ENCODE data around the gene SNAPC2.

Gene SNAPC2, protein sequence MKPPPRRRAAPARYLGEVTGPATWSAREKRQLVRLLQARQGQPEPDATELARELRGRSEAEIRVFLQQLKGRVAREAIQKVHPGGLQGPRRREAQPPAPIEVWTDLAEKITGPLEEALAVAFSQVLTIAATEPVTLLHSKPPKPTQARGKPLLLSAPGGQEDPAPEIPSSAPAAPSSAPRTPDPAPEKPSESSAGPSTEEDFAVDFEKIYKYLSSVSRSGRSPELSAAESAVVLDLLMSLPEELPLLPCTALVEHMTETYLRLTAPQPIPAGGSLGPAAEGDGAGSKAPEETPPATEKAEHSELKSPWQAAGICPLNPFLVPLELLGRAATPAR

DNA sequence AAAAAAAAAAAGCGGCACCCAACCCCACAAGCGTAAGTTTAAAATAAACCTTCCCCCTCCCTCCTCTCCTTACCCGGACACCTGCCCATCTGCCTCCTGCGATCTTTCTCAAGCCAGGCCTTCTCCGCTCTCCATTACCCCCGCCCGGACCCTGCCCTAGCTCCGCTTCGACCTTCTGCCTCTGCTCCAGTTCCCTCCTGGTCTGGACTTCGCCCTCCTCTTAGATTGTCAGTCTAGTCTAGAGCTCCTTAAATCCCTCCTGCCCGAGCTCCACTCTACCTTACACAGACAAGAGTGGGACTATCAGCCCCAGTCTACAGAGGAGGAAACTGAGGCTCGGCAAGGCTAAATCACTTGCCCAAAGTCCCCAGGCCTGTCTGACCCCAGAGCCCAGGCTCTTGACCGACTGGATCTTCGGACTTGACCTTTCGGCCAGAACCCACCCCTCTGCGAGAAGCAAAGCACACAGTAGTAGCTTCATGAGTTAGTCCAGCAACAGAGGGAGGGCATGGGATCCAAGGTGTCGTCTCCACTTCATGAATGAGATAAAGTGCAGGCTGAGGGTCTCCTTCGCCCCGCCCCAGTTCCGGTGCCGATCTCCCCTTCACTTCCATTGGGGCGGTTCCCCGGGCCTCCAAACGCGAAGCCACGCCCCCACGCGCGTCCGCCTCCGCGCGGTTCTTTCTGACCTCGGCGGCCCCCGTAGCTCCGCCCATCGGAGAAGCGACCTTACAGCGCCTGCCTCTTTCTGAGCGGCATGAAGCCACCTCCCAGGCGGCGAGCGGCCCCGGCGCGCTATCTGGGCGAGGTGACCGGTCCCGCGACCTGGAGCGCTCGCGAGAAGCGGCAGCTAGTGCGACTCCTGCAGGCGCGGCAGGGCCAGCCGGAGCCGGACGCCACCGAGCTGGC lies at the start of gene SNAPC2:
Gene SNAPC2 (plus strand): TSS at position 729 of the 909 bp plus-strand sequence. CDS start 29 bp downstream, at position 758.
- DNase-seq = peak; percentile 71

DNA sequence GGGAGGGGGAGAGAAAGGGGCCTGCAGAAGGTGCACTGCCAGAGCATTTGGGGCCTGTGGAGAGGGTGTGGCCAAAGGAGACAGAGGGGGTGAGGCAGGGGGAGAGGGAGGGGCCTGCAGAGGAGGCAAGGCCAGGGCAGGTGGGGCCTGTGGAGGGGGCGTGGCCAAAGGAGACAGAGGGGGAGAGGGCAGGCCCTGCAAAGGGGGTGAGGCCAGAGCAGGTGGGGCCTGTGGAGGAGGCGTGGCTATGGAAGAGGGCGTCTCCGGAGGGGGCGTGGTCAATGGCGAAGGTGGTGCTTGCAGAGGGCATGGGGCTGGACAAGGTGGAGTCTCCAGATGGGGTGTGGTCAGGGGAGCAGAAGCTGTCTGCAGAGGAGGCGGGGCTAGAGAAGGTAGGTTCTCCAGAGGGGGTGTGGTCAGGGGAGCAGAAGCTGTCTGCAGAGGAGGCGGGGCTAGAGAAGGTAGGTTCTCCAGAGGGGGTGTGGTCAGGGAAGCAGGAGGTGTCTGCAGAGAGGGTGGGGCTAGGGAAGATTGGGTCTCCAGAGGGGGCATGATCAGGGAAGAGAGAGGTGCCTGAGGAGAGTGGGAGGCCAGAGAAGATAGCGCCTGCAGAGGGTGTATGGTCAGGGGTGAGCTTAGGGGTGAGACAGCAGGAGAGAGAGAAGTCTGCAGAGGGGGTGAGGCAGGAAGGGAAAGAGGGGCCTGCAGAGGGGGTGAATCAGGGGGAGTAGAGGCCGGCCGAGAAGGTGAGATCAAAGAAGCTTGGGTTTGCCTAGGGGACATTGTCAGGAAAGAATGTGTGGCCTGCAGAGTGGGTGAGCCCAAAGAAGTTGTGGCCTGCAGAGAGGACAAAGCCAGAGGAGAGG lies 49.3 kb upstream of the SNAPC2 start:
- peak; percentile 18 for DNase-seq

DNA sequence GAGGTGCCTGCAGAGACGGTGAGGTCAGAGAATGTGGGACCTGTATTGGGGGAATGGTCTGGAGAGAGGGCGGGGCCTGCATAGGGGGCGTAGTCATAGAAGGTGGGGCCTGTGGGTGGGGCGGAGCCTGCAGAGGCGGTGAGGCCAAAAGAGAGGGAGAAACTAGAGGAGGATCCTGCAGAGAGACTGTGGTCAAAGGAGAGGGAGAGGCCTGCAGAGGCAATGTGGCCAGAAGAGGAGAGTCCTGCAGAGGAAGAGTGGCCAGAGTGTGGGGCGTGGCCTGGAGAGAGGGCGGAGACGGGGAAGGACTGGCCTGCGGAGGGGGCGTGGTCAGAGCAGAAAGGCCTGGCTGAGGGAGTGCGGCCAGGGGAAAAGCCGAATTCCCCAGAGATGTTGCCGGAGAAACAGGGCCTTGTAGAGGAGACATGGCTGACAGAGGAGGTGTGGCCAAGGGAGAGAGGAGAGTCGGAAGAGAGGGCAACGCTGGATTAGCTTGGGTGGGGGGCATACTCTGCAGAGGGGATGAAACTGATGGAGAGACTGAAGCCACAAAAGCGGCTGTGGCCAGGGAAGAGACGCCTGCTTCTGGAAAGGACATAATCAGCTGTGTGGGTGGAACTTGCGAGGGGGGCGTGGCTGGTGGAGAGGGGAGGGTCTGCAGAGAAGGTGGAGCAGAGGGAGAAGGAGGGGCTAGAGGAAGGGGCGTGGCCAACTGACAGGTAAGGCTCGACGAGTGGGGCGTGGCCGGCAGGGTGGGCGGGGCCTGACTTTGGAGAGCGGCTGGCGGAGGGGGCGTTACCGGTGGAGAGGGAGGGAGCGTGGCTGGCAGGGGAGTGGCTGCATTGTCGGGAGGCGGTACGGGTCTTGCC lies 48.5 kb upstream of the SNAPC2 start:
- DNase-seq = peak; percentile 72

DNA sequence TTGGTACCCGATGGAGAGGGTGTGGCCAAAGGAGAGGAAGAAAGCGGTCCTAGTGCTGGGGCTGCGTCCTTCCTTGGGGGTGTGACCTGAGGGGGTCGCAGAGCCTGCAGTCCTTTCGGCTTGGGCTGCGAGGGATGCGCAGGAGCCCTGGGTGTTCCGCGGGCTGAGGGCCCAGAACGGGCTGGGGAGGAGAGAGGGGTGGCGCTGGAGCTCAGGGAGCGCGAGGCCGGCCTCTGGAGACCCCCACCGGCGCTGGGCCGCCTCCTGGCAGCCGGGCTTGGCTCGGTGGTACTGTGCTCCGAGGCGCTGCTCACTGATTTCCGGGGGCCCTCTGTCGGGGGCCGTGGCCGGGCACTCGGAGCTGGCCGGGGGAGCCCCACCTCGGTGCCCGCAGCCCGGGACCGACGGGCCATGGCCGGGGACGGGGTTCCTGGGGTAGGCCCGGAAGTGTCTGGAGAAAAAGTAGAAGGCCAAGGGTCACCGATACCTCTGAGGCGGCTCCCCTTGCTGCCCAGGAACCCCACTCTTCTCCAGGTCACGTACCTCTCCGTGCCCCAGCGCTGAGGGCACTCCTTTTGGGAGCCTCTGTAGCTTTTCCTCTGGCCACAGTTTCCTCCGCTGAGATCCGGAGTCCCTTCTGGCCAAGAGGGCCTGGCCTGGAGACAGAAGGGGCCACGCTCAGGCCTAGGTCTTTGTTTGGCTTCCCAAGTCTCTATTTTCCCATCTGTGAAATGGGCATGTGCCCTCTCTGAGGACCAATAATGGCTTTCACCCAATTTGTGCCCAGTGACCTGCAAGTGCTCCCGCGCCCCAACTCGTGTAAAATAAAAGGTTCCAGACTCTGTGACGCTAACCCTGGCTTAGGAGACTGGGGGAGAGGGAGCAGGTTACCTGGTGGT lies 47.6 kb upstream of the SNAPC2 start:
- no peak for DNase-seq

DNA sequence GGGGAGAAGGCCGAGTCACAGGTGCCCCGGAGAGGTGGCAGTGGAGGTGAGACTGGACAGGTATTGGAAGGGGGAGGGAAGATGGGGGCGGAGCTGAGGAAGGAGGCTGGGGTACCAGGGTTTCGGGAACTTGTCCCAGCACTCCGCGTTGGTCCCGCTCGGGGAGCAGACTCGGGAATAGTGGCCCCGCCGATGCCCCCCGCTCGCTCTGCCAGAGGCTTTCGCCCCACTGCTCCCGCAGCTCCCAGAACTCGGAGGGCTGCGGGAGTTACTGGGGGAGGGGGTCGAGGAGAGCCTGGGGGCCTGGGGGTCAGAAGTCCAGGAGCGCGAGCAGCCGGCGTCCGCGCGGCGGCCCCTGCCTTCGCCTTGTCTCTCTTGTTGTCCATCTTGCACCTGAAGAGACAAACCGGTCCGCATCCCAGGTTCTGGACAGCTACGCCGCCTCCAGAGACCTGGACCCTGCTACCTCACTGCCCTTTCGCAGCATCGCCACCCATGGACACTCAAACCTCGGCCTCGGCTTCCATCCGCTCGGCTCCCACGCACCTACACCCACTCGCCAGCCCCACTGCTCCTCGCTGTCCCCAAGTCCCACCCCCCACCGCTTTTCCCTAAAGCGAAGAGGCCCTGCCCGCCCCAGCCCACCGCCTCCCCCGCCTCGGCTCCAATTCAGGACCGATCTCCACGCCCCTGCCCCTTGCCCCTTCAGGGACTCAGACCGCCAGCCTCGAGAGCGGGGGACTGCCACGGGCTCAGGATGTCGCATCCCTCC lies 46.6 kb upstream of the SNAPC2 start:
- DNase-seq = no peak

DNA sequence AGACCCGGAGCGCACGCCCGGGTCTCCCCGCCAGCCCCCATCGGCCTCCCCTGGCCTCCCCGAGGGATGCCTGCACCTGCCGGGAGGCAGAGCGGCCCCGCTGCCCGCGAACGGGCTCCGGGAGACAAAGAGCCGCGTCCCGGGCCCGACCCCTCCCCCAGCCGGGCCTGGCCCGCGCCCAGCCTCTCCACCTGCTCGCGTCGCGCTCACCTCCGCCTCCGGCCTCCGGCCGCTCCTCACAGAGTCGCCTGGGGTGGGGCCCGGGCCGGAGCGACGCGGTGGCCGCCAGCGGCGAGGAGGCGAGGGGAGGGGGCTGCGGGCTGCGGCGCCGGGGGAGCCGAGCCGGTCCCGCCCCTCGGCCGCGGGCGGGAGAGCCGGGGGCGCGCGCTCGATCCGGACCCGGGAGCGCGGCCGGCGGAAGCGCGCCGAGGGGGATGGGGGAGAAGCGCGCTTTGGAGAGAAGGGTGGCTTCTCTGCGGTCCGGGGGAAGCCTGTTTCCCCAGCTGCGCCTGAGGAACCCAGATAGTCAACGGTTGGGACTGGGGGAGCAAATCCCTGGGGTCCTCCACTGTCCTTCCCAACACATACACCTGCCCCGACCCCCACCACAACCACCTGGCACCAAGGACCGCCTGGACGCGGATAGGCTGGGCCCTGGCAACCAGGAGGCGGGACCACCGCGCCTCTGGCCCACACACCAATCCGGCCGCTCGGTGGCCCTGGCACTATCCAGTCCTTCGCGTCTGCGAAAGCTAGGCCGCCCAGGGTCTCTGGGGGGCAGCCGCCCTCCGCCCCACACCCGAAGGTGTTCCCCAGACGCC lies 45.9 kb upstream of the SNAPC2 start, which contains the start of gene PRR36:
Gene PRR36 (minus strand): TSS at position 315 of the 821 bp plus-strand sequence. CDS start 701 bp downstream, outside the sequence.
- peak; percentile 77 for DNase-seq

DNA sequence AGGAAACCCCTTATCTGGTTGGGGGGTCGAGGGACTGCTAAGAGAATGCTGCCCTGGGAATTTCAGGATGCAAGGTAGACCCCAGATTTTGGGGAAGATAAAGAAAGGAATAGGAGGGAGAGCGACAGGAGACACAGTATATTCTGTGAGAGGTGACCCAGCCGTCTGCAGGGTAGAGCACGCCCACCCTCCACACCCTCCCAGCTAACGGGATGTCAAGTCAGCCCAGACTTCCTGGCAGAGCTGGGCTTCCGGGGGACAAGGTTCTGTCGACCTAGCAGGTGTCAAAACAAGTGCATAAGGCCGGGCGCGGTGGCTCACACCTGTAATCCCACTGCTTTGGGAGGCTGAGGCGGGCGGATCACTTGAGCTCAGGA lies 45.3 kb upstream of the SNAPC2 start:
- DNase-seq = no peak

DNA sequence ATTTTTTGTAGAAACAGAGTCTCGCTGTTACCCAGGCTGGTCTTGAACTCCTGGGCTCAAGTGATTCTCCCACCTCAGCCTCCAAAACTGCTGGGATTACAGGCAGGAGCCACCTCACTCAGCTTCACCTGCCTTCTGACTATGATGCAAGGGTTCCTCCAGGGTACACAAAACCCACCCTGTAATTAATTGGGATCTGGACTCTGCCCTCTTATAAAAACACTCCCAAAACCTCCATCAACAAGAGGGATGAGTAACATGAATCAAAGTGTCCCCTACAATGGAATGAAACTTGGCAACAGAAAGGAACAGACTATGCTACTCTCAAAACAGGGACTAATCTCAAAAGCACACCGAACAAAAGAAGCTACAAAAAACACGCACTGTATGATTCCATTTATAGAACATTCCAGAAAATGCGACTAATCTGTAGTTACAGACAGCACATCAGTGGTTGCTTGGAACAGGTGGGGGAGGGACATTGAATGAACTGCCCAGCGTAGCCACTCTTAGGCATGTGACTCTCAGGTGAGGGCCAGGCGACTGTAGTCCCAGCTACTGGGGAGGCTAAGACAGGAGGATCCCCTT lies 42.8 kb upstream of the SNAPC2 start:
- no peak for DNase-seq

DNA sequence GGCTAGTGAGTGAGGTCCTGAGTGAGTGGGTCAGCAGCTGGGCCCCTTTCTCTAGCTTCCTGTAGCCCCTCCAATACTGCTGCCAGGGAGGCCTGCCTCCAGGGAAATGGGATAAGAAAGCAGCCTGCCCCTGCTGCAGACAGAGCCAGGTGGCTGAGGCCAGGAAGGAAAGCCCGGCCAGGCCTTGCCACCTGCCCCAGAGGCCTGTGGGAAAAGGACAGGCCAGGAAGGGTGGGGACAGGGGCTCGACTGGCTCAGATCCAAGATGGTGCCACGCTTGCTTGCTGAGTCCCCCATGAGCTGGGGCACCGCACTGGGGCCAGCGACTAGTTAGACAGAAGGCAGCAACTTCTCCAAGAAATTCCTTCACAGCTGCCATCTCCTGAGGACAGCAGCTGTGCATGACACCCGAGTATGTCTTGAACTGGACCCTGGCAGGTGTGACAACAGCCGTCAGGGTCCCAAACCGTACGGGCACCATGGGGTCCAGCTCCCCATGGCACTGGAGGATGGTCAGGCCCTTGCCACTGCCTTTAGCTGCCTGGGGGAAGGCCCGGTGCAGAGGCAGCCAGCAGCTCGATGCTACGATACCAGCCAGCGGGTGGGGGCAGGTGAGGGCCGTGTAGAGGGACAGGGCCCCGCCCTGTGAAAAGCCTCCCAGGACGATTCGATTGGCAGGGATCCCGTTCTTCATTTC lies 40.9 kb upstream of the SNAPC2 start:
- DNase-seq = no peak

DNA sequence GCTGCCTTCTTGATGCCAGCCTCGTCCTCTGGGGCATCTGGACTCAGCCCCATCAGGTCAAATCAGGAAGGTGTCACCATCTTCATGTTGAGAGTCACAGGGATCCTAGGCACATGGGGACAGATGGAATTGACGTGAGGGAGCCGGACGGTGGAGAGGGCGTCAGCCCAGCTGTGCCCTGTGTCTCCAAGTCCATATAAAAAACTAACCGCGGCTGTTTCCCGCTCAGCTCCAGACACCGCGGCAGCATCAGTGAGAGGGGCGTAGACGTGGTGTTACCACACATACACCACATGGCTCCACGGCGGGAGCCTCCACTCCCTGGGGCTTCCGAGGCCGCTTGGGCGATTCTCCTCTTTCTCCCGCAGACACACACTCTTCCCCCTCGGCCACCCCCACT lies 40.3 kb upstream of the SNAPC2 start:
- DNase-seq = no peak

DNA sequence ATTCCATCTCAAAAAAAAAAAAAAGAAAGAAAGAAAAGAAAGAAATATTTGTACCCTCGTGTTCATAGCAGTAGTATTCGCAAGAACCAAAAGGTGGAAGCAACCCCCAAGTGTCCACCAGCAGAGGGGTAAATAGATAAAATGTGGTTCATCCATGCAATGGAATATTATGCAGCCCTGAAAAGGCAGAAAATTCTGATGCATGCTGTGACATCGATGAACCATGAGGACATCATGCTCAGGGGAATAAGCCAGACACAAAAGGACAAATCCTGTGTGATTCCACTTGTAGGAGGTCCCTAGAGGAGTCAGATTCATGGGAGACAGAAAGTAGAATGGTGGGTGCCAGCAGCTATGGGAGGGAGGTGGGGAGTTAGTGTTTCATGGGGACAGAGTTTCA lies 38.2 kb upstream of the SNAPC2 start:
- no peak for DNase-seq

DNA sequence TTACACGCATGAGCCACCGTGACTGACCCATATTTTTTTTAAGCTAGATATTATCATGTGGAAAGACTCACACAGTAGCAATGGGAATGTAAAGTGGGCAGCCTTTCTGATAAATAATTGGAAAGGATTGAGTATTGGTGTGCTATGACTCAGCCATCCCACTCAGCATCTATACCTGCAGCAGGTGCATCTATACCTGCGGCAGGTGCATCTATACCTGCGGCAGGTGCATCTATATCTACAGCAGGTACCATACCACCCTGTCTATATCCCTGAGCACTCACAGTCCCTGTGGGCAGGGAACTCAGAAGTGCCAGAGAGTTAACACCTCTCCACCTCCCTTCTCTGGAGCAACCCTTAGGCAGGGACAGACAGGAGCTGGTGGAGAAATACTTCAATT lies 37.0 kb upstream of the SNAPC2 start:
- no peak for DNase-seq

DNA sequence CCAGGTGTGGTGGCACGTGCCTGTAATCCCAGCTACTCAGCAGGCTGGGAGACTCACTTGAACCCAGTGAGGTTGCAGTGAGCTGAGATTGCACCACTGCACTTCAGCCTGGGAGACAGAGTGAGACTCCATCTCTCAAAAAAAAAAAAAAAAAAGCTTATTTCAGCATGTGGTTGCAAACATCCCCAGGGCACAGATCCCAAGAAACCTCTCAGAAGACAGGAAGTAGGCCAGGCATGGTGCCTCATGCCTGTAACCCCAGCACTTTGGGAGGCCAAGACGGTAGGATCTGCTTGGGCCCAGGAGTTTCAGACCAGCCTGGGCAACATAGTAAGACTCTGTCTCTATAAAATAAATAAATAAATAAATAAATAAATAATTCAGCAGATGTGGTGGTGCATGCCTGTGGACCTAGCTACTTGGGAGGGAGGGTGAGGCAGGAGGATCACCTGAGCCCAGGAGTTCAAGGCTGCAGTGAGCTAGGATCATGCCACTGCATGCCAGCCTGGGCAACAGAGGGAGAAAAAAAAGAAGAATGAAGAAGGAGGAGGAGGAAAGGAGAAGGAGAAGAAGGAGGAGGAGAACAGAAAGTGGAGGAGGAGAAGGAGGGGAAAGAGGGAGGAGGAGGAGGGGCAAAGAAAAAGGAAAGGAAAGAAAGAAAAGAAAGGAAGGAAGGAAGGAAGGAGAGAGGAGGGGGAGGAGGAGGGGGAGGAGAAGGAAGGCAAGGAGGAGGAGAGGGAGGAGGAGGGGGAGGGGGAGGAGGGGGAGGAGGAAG lies 36.2 kb upstream of the SNAPC2 start:
- DNase-seq = no peak

DNA sequence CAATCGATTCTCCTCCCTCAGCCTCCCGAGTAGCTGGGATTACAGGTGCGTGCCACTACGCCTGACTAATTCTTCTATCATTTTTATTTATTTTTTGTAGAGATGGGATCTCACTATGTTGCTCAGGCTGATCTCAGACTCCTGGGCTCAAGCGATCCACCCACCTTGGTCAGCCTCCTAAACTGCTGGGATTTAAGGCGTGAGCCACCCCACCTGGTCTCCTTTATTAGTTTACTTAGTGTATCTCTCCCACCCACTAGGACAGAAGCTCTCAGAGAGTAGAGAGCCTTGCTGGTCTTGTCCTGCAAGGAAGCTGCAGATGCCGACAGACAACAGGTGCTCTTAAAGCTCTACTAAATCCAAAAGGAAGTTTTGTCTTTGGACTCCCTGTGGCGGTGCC lies 34.3 kb upstream of the SNAPC2 start:
- DNase-seq = no peak

DNA sequence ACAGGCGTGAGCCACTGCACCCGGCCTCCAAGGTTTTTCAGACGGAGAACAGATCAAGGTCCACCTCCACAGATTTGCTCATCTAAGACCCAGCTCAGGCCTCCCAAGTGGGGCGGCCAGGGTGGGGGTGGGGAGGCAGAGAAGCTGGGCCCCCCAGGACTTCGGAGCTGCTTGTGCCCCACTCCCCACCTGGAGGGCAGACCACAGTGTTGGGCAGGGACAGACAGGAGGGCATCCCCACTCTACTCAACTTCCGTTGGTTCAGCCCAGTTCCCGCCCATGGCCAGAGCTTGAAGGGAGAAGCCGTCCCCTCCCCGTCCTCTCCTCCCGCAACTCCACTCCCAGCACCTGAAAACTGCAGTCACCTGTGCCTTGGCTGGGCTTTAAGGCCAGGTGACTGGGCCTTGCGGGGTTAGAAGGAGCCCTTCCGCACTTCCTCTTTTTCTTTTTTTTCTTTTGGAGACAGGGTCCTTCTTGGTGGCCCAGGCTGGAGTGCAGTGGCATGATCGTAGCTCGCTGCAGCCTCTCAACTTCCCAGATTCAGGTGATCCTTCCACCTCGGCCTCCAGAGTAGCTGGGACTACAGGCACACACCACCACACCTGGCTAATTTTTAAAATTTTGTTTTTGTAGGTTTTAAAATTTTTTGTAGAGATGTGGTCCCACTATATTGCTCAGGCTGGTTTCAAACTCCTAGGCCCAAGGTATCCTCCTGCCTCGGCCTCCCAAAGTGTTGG lies 32.6 kb upstream of the SNAPC2 start:
- DNase-seq = no peak

DNA sequence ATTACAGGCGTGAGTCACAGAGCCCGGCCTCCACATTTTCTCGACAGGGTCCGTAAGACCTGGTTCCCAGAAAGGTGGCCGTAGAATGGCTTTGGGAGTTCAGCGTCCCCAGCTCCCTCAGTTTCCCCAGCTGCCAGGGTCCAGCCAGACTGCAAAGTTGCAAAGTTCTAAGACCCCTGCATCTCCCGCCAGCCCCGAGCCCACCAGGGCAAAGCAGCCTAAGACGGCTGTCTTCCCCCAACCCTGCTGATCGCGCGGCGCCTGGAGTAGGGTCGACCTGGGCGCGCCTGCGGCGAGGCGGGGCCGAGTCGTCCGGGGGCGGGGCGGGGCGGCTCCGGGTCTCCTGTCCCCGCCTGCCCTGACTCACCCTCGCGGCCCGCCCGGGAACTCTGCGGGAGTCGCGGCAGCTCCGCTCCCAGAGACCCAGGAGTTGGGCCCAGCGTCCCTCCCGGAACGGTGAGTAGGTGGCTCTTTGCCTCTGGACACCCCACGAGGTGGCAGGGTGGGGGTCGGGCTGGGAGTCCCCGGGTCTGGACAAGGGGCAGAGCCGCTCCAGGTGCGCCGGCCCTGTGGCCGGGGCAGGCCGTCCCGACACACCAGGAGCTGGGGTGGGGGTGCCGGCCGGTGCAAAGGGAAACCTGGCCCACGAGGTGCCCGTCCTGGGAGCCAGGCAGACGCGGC lies 31.9 kb upstream of the SNAPC2 start, which contains the start of gene LRRC8E:
Gene LRRC8E (plus strand): TSS at position 366 of the 681 bp plus-strand sequence. CDS start 7,094 bp downstream, outside the sequence.
- DNase-seq = no peak
